ENCODE data around the gene GPS1.

DNA sequence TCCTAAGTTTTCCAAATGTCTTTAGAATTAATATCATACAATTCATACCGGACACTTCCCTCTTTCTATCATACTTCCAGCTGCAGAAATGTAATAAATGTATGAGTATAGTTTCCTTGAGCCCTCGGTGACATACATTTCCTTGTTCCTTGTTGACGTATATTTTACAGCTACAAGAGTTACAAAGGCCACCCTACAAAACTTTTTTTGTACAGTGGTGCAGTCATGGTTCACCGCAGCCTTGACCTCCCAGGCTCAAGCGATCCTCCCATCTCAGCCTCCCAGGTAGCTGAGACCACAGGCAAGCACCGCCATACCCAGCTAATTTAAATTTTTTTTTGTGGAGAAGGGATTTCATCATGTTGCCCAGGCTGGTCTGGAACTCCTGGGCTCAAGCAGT, 21.1 kb downstream of the GPS1 start:
- TF ChIP-seq, protein P1, sequence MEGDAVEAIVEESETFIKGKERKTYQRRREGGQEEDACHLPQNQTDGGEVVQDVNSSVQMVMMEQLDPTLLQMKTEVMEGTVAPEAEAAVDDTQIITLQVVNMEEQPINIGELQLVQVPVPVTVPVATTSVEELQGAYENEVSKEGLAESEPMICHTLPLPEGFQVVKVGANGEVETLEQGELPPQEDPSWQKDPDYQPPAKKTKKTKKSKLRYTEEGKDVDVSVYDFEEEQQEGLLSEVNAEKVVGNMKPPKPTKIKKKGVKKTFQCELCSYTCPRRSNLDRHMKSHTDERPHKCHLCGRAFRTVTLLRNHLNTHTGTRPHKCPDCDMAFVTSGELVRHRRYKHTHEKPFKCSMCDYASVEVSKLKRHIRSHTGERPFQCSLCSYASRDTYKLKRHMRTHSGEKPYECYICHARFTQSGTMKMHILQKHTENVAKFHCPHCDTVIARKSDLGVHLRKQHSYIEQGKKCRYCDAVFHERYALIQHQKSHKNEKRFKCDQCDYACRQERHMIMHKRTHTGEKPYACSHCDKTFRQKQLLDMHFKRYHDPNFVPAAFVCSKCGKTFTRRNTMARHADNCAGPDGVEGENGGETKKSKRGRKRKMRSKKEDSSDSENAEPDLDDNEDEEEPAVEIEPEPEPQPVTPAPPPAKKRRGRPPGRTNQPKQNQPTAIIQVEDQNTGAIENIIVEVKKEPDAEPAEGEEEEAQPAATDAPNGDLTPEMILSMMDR (IDR thresholded peaks at IDR 0.05) = no peak
- no peak for TF ChIP-seq POLR2A (IDR thresholded peaks at IDR 0.05)

Data from vagina (tissue), 2 donors.